CD4-positive, alpha-beta T cell treated with Interleukin-2 at 100 ng/mL for 4 hours (primary cell): ENCODE results near the gene ELK3.

Experiments
- DNase-seq: peaks from one replicate; pipeline ENCODE4 v3.0.0-alpha.2; 2020; ENCODE audit warnings: low spot score

The ELK3 gene

DNA sequence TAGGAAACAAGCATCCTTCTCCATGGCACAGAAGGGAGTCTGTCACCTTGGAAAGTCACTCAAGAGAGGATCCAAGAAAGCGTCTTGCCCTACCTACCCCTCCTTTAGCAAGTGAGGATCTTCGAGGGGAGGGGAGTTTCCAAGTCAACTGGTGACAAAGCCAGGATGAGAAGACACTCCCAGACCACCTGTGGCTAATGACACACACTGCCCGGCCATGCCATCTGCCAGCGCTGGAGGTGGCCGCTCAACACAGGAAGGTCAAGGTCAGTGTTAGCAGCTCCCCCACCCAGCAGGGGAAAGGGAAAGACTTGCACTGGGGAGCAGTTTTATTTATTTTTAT is 41.3 kb downstream of the ELK3 start:
- no peak for DNase-seq

DNA sequence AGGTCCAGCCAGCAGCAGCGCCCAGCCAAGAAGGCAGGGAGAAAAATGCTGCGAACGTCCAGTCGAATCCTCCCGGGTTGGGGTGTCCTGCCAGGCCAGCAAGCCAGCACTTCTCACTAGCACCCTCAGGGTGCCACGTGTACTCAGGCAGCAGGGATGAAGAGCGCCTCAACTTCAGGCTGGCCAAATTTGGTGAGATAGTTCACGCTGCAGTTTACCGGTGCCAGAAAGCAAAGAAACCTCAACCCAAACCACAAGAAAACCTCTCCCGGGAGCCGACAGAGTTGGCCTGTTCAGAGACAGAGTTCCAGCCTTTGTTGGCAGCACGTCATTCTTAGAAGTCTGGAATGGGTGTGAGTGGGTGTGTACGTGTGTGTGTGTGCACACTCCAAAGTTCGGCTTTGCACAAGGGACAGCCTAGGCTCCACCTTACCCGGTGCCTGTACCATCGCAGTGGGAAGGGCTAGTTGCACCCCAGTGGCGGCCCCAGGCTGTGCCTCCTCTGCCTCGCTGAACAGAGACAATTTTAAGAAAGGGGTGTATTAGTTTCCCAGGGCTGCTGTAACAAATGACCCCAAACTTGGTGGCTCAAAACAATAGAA is 42.1 kb downstream of the ELK3 start:
- DNase-seq, result peak; percentile 32

DNA sequence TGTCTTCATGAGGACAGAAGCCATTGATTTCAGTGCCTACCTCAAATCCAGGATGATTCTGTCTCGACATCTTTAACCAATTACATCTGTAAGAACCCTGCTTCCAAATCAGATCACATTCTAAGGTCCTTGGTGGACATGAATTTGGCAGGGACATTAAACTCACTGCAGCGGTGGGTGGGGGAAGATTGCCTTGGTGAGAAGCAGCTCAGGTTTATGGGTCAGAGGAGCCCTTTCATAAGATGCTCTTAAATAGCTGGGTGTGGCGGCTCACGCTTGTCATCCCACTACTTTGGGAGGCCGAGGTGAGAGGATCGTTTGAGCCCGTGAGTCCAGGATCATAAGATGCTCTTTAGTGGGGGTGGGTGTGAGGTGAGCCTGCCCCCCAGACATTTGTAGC is 42.9 kb downstream of the ELK3 start:
- DNase-seq, result no peak

DNA sequence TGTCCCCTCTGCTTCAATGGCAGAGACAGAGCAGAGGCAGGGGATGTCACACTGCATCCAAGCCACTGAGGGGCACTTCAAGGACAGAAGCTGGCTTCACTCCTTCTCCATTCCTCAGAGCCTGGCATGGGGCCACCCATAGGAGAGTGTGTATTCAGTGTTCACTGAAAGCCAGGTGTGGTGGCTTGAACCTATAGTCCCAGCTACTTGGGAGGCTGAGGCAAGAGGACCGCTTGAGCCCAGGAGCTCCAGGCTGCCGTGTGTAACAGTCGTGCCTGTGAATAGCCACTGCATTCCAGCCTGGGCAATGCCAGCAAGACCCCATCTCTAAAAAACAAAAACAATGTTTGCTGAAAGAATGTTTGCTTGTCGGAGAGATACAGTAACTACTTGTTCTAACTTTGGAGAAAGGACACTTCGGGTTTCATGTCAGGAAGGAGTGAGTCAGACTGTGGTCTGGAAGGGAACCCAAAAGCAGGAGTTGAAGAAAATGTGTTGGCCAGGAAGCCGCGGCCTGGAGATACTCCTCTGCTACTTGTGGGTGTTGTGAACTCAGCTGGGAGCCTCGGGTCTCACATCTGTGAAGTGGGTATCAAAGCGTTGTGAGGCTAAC is 43.4 kb downstream of the ELK3 start:
- DNase-seq, result peak; percentile 82

DNA sequence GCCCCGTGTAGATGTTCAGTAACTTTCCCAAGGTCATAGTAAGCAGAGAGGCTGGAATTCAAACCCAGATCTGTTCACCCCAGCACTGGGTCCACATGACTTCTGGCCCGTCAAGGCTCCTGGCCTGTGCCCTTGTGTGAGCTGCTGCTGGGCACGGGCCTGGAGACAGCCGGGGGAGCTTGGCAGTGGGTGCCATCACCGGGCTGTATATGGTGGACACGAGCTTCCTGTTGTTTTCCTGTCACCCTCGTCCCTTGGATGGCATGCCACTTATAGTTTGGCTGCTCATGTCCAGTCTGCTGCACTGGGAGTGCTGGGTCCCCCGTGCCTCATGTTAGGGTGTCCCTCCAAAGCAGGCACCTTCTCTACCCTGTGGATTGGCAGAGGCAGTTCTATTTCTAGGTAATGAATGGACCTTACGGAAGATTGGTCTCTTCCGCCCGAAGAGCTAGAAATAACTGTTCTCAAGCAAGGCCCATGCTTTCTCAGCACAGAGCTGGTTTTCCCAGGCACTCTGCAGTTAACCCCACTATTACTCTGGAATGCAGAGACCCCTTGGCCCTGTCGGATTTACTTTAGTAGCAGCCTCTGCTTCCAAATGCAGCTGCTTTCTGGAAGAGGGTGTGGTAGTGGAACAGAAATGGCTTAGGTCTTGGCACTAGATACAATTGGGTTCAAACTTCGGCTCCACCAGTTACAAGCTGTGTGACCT is 44.3 kb downstream of the ELK3 start:
- DNase-seq, result no peak

DNA sequence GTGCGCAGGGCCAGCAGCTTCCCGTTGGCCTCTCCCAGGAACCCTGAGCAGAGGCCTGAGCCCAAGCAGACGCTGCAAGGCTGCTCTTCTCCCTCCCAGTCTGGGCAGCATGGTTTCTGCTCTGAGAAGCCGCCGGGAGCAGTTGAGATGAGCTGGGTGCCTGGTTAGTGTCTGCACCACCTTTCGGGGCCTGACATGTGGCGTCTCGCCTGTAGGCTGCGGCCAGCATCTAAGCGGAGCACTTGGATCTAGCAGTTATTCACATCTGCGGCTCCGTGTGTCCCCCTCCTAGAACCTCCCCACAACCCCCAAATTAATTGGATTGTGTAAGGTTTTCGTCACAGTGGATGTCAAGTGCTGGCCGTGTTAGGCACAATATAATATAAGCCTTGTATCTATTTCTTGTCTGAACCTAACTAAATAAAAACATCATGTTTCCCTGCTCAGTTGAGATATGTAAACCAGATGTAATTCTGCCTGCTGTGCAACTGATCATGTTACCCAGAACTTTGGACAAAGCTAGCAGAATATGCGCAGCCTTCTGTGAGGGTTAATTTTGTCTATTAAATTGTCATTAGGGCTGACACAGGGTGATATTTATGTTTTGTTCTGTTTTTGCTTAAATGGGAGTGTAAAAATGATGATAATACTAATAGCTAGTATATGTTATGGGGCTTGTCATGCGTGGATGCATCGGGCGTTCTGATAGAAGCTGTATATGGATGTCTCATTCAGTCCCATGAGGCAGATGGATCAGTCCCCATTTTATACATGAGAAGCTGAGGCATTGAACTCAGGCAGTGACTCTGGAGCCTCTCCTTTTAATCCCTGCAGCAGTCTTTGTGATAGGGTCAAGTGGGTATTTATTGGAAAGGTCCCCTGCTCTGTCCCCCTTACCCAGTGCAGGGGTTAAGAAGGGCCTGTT is 45.8 kb downstream of the ELK3 start:
- no peak for DNase-seq

DNA sequence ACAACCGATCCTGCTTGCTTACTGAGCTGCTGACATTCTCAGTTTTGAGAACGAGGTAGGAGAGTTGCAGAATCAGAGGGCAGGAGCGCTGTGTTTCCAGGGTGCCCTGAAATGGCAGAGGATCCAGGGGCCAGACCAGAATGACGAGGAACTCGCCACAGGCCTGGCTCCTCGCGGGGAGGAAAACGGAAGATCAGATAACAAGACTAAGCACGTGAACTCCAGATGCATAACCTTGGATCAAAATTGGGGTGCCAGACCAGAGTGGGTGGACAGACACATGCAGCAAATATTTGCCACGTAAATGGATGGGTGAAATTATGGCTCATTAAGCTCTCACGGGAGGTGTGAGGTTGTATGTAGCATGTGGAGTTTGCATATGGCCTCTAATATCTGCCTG is 46.5 kb downstream of the ELK3 start:
- no peak for DNase-seq

DNA sequence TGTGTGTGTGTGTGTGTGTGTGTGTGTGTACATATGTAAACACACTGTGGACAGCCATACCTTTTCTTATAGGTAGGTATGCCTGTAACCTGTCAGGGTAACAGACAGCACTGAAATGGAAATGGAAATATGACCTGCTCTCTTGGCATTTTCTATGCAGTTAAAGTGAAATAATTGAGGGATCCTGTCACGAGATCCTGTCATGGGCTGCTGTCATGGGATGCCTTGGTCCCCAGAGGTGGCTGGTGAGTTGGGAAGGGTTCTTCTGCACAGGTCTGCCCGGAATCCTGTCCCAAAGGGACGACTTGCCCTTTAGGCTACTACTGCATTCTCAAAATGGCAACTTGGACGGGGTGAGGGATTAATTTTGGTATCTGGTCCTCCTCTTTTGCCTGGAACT is 47.3 kb downstream of the ELK3 start:
- DNase-seq, result peak; percentile 12

DNA sequence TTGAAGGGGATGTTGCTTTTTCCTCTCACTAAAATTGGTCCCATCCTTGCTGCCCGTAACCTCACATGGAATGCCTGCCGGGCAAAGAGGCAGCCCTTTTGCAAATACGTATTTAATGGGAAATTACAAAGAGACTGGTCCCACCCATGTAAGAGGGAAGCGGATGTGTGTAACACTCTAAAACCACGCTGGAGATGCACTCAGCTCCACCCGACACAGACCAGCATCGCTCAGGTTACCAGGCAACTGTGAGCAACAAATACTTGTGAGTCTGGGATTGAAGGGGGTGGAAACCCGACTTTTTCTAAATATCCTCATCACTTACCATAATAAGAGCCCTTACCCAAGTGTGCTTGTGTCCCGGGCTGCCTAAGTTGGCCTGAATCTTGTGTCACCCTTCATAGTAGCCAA is 47.7 kb downstream of the ELK3 start:
- peak; percentile 93 for DNase-seq

DNA sequence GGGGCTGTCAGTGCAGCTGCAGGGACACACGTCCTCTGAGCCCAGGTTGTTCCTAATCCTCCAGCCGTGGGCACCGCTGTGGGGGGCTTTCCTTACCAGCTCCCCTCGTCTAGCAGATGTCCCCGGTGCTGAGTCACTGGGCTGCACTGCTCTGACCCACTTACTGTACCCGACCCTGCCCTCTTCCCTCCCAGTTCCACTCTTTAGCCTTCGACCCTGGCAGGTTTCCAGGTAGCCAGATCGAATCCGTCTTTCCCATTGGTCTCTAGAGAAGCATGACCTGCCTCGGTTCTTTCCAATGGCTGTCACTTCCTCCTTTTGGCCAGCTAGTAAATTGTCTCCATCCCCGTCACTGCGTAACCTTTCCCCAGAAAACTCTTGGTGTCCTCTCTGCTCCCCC is 48.4 kb downstream of the ELK3 start:
- peak; percentile 20 for DNase-seq

DNA sequence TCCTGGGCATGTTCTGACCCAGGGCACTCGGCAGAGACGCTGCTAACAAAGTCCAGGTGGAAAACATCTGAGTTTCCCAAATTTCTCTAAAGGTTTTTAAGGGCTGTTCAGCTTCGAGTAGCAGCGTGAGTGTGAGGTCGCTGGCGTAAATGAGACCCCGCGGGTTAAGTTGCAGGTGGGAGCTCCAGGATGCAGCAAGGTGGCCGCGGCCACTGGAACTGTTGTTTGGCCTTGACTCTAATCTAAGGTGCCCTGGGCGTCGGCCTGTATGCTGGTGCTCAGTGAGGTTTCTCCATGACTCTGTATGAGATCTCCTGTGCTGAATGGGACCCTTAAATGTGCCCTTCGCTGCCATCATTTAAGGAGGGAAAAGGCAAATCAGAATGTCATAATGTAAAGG is 50.7 kb downstream of the ELK3 start:
- no peak for DNase-seq

DNA sequence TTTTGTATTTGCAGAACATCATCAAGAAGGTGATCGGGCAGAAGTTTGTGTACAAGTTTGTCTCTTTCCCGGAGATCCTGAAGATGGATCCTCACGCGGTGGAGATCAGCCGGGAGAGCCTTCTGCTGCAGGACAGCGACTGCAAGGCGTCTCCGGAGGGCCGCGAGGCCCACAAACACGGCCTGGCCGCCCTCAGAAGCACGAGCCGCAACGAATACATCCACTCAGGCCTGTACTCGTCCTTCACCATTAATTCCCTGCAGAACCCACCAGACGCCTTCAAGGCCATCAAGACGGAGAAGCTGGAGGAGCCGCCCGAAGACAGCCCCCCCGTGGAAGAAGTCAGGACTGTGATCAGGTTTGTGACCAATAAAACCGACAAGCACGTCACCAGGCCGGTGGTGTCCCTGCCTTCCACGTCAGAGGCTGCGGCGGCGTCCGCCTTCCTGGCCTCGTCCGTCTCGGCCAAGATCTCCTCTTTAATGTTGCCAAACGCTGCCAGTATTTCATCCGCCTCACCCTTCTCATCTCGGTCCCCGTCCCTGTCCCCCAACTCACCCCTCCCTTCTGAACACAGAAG is 52.8 kb downstream of the ELK3 start:
- no peak for DNase-seq

DNA sequence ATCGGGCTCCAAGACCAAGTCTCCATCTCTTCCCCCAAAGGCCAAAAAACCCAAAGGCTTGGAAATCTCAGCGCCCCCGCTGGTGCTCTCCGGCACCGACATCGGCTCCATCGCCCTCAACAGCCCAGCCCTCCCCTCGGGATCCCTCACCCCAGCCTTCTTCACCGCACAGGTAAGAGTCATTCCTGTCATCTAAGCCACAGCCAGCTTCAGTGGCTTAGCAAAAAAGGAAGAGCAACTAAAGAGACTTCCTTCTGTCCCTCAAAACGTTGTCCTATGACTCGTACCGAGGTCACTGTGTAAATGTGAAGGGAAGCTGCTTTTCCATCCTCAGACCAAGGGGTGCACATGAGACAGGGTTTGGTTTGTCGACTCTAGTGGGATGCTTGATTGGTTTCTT is 53.4 kb downstream of the ELK3 start:
- DNase-seq, result no peak

DNA sequence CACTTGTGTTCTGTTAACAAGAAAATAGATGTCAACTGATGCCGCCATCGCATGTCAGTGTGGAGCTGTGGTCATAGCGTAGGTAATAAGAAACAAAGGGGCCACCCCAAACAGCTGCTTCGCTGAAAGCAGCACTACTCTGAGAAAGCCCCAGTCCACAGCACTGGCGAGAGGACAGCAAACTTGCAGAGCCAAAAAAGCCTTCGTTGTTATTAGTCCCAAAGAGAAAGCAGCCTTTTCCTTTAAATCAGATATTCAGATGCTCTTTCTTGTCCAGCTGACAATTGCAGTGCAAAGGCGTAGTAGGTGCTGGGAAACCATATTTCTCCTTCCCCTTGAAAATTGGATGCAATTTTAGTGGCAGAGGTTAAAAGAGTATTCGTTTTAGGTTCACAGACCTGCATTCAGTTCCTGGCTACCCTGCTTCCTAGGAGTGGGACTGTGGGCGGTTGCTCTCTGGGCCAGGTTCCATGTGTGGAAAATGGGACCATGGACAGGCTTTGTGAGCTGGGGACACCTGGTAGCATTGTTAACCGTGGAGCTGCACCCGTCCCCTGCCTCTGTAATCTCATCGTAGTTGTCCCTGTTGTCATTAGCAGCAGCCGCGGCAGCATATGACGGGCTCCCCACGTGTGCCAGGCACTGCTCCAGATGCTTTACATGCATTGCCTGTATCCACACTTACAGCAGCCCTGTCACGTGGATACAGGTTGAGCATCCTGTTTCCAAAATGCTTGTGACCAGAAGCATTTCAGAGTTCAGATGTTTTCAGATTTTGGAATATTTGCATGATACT is 54.2 kb downstream of the ELK3 start:
- DNase-seq, result no peak

DNA sequence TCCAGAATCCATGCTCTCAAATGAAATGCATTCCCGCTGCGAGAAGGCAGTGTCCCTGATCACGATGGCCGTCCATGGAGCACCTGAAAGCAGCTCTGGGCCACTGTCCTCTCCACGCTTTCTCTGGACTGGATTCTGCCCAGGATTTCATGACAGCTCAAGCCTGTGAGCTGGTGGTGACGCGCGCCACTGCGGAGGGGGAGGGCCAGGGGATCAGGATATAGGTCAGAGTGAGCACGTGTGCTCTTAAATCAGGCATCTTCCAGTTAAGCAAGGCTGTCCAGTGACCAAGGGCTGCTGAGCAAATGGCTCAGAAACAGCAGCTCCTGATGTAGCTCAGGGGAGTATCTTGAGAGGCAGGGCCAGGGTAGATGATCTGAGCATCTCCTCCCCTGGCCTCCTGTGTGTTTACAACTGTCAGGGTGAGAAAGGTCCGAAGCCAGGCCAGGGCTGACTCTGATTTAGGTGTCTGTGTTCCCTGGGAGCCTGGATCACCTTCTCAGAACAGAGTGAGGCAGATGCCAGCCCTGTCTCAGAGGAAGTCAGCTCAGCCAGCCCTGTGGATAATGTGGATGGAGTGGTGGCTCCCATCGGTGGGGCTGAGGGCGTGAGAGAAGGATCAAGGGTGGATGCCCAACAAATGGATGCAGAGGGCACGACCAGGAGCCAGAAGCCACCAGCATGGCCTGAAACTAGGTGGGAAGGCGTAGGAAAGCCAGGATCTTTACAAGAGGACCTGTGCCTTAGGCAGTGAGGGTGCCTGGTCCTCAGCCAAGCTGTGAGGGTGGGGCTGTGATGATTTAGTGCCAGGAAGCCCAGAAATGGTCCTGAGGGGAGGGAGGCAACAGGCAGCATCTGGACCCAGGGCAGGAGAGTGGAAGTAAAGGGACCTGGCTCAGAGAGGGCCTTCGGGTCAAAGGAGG is 55.3 kb downstream of the ELK3 start:
- DNase-seq, result no peak

DNA sequence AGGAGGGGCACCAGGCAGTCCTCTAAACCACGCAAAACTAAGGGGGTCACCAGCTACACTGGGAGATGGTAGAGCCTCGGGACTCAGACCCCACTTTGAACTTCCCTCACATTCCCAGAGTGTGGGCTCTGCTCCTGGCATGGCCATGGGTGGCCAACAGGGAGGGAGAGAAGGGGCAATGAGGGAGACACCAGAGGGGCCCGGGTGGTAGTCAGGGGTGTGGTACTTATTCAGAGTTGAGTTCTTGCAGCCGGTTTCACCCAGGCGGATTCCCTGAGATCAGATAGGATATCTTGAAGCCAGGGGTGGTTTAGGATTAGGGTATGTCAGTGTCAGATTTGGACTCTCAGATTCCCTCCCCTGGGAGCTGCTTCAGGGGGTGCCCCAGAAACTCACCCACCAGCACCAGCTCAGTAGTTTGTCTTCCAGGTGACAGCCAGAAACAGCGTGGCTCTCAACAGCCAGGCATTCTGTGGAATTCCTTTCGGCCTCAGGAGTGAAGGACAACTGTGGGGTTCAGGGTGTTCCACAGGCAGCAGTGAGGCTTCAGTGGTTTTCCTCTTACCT is 56.0 kb downstream of the ELK3 start:
- no peak for DNase-seq

DNA sequence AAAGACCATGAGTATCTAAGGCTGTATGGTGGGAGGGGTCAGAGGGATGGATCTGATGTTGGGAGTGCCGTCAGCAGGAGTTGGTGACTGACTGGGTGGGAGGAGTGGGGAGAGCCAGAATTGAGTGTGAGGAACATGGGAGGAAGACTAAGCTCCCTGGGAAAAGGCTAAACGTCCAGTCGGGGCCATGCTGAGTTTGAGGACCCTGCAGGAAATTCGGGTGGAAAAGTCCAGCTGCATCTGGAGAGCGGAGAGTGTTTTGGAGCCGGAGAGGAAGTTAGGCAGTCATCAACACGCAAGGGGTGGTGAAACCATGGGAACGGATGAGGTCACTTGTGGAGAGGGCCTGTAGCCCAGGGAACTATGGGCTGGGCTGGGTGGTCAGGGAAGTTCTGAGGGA is 60.9 kb downstream of the ELK3 start:
- no peak for DNase-seq

DNA sequence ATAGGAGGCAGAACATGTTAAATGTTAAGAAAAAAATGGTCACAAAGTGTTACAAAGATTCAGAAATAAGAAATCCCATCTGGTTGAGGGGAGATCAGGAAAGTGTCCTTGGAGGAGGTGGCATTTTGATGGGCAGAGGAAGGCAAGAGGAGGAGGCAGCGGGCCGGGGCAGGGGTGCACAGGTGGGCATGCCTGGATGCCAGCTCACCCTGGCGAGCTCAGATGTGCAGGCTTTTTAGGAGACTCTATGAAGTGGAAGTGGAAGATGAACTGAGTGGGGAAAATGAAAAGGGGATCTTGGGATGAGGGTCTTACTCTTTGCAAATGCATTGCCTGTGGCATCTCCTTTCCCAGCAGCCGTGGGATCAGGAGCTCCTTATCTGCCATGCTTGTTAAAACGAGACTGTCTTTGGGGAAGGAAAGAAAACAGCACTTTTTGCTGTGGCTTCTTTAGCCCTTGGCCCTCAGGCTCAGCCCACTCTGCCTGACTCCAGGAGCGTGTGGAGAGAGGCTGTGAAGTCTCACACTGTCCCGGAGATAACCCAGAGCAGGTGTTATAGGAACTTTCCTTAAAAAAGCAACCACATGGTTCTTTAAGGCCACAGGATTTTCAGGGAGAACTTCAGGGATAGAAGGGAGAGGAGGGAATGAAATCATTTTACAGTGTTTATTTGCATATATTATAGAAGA is 62.6 kb downstream of the ELK3 start:
- no peak for DNase-seq

DNA sequence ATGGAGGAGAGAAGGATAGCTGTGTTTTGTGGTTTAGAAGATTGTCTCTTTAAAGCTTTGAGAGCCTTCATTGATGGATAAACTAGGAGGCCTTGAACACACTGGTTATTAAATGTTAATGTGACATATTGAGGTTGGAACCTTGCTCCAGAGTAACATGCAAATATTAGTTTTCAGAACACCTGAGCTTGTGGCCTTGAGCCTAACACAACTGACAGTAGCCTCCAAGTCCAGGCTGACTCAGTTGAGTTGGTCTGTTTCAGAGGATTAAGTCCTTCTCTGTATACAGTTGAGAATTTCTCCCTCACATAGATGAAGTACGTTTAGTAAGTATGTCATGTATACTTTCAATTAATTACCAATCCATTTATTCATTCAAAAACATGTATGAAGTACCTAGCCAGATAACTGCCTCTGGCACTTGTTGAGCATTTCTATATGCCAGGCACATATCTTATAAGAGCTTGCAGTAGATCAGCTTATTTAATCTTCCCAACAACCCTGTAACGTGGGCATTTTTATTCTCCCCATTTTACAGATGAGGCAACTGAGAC is 63.5 kb downstream of the ELK3 start:
- DNase-seq, result no peak
